Measurements from ENCODE around the gene TMPRSS5.

The TMPRSS5 gene

GRCh38 chr11:113705871-113706655 is at the start of gene TMPRSS5:
TMPRSS5 (minus strand) TSS chr11:113706308; CDS start chr11:113706224, 84 bp downstream.
- CTCF ChIA-PET = no interaction called here

DNA sequence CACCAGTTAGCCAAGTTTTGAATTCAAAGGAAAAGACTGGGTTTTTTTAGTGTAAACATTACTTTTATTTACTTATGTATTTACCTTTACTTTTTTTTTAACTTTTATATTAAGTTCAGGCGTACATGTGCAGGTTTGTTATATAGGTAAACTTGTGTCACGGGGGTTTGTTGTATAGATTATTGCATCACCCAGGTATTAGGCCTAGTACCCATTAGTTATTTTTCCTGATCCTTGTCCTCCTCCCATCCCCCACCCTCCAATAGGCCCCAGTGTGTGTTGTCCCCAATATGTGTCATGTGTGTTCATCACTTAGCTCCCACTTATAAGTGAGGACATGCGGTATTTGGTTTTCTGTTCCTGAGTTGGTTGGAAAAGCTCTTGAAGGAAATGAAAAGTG is 46.8 kb upstream of the TMPRSS5 start:
- CTCF ChIA-PET = interaction anchor here (1.3 to 1.6 kb wide), 2 partner anchors 8 to 20 kb away, joined by 3 to 5 read pairs; partner anchors contain the start of gene ZW10
- TF ChIP-seq, protein P1, sequence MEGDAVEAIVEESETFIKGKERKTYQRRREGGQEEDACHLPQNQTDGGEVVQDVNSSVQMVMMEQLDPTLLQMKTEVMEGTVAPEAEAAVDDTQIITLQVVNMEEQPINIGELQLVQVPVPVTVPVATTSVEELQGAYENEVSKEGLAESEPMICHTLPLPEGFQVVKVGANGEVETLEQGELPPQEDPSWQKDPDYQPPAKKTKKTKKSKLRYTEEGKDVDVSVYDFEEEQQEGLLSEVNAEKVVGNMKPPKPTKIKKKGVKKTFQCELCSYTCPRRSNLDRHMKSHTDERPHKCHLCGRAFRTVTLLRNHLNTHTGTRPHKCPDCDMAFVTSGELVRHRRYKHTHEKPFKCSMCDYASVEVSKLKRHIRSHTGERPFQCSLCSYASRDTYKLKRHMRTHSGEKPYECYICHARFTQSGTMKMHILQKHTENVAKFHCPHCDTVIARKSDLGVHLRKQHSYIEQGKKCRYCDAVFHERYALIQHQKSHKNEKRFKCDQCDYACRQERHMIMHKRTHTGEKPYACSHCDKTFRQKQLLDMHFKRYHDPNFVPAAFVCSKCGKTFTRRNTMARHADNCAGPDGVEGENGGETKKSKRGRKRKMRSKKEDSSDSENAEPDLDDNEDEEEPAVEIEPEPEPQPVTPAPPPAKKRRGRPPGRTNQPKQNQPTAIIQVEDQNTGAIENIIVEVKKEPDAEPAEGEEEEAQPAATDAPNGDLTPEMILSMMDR (IDR thresholded peaks at IDR 0.05; ENCODE audit: control extremely low read depth, extremely low read depth, low read depth, missing control alignments) = no peak
- POLR2A ChIA-PET = no interaction called here

More at GRCh38 chr11:113705871-113706655, at the start of gene TMPRSS5:
- POLR2A ChIA-PET = no interaction called here
- DNase-seq (ENCODE audit: extremely low spot score) = no peak
- TF ChIP-seq, protein P1 (IDR thresholded peaks at IDR 0.05; ENCODE audit: control extremely low read depth, extremely low read depth, low read depth, missing control alignments) = no peak

GRCh38 chr11:113736323-113736722 is 30.2 kb upstream of the TMPRSS5 start:
- TF ChIP-seq, protein P1 (IDR thresholded peaks at IDR 0.05; ENCODE audit: control extremely low read depth, extremely low read depth, low read depth, missing control alignments) = no peak
- no peak for DNase-seq (ENCODE audit: extremely low spot score)
- CTCF ChIA-PET = no interaction called here
- POLR2A ChIA-PET = no interaction called here

More for the DNA sequence above, 46.8 kb upstream of the TMPRSS5 start:
- DNase-seq (ENCODE audit: extremely low spot score) = no peak

DNA sequence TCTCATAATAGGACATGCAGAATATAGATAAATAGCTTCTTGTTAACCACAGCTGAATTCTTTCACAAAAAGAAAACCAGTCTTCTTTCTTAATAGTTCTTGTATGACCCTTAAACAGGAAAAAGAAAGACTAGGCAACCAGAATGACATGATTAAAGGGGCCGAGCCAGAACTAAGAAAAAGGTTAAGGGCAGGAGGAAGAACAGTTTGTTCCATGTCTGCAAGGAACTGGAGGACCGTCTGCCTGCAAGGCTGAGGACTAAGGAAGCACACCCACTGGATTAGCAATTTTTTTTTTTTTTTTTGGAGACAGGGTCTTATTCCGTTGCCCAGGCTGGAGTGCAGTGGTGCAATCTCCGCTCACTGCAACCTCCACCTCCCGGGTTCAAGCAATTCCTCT is 26.0 kb upstream of the TMPRSS5 start:
- CTCF ChIA-PET = interaction anchor here (0.9 to 6.1 kb wide), 4 partner anchors 9 to 426 kb away, joined by 3 to 24 read pairs (median 4); no protein-coding TSS in a partner anchor
- no peak for DNase-seq (ENCODE audit: extremely low spot score)
- POLR2A ChIA-PET = no interaction called here

DNA sequence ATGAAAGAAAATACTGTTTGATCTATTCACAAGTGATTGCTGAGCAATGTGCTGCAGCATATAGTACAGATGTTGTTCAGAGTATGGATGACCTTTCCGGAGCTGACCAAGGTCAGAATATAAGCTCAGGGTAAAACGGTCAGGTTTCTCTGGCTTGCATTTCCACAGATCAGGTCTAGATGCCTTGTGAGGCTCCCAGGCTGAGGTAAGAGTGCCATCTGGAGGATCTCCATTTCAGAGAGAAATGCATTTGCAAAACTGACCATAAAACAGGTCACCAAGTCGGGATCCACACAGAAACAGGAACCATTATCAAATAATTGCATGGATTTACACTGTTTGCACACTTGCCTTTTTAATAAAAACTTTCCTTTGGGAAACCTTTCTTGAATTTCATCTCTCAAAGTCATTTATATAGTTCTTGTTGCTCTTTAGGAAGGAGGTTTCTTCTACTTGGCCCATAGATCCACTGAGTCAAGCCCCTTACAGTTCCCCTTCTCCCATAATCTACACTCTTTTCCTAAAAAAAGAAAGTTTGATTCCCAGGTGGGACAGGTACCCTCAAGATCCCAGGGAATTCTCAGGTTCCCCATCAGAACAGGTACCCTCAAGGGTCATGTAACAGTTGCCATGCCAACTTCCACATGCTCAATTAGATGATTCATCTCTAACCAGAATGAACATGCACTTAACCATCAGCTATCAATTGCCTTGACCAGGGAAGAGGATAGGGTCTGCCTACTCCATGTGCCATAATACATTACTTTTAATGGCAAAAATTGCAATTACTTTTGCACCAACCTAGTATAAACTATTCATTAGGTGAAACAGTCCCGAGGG is 25.0 kb upstream of the TMPRSS5 start:
- POLR2A ChIA-PET = no interaction called here
- TF ChIP-seq, protein P1 (IDR thresholded peaks at IDR 0.05; ENCODE audit: control extremely low read depth, extremely low read depth, low read depth, missing control alignments) = peak; percentile 49
- CTCF ChIA-PET = interaction anchor here (0.9 to 6.1 kb wide), 12 partner anchors 8 to 425 kb away, joined by 3 to 24 read pairs (median 4); no protein-coding TSS in a partner anchor
- no peak for DNase-seq (ENCODE audit: extremely low spot score)

More for the DNA sequence above, 26.0 kb upstream of the TMPRSS5 start:
- TF ChIP-seq, protein P1 (IDR thresholded peaks at IDR 0.05; ENCODE audit: control extremely low read depth, extremely low read depth, low read depth, missing control alignments) = no peak

DNA sequence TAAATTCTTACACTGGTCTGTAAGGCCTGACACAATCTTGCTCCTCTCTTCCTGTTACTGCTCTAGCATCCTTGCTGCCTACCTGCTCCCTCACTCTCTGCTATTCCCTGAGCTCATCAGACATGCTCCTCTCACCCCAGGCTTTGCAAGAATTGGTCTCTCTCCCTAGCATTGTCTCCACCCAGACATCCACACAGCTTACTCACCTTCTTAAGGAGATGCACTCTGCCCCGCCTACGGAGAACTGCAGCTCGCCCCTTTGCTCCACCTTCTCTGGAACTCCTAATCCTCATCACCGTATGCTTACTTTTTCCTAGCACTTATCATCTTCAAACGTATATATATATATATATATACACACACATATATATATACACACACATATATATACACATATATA is 23.3 kb upstream of the TMPRSS5 start:
- CTCF ChIA-PET = interaction anchor here (1.0 to 6.1 kb wide), 10 partner anchors 9 to 423 kb away, joined by 3 to 24 read pairs (median 4); no protein-coding TSS in a partner anchor
- POLR2A ChIA-PET = no interaction called here
- TF ChIP-seq, protein P1 (IDR thresholded peaks at IDR 0.05; ENCODE audit: control extremely low read depth, extremely low read depth, low read depth, missing control alignments) = no peak
- no peak for DNase-seq (ENCODE audit: extremely low spot score)

All from GM10248 (cell line).